ENCODE results near the gene NPFF.
"Not testable (repeated sequence)": the region's sequence is repeated elsewhere in the genome, so short reads cannot be mapped to it uniquely, and the experiment has no call there.

- TF ChIP-seq, protein P1, sequence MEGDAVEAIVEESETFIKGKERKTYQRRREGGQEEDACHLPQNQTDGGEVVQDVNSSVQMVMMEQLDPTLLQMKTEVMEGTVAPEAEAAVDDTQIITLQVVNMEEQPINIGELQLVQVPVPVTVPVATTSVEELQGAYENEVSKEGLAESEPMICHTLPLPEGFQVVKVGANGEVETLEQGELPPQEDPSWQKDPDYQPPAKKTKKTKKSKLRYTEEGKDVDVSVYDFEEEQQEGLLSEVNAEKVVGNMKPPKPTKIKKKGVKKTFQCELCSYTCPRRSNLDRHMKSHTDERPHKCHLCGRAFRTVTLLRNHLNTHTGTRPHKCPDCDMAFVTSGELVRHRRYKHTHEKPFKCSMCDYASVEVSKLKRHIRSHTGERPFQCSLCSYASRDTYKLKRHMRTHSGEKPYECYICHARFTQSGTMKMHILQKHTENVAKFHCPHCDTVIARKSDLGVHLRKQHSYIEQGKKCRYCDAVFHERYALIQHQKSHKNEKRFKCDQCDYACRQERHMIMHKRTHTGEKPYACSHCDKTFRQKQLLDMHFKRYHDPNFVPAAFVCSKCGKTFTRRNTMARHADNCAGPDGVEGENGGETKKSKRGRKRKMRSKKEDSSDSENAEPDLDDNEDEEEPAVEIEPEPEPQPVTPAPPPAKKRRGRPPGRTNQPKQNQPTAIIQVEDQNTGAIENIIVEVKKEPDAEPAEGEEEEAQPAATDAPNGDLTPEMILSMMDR (IDR thresholded peaks at IDR 0.05): not testable (repeated sequence)
- not testable (repeated sequence) for TF ChIP-seq POLR2AphosphoS5, POLR2A (IDR thresholded peaks at IDR 0.05)
Observed at GRCh38 chr12:53548354-53548753, 41.1 kb upstream of the NPFF start.
